ENCODE data around the gene NXN. TPM values are rescaled to one million over a fixed set of nuclear protein-coding genes. Genes with fewer than 3 reads are reported as not detected.
"Not testable (repeated sequence)": the region's sequence is repeated elsewhere in the genome, so short reads cannot be mapped to it uniquely, and the experiment has no call there.

NXN gene
- polyA plus RNA-seq, 3 donors, result 14.9 to 23.9 (median 15.9) TPM

DNA sequence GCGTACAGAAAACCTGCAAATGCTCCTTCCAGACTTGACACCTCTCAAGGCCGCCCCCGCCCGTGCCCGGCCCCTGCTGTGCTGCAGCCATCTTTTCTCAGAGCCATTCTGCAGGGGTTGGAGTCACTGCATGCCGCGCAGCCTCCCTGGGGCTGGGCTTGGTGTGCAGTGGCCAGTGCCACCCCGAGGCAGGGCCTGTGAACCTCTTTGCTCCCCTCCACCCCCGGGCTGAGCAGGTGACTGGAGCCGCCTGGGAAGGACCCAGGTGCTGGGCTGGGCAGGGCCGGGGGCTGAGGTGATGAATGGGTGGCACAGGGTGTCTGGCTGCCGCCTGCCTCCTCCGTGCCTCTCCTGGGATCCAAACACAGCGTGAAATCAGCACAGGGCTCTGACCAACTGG lies 177.1 kb downstream of the NXN start:
- no peak overlapping the region for H3K27ac ChIP-seq (ENCODE audit: low read depth, low read length)
- WGBS, 3 donors, result 42 to 96% (median 91%) methylated on average over 14 of the region's 14 CpGs

GRCh38 chr17:801660-802059 lies 177.9 kb downstream of the NXN start:
- no peak overlapping the region for H3K27ac ChIP-seq (ENCODE audit: low read depth, low read length)
- 30 to 88% (median 78%) methylated on average over 6 of the region's 6 CpGs for WGBS, 3 donors

DNA sequence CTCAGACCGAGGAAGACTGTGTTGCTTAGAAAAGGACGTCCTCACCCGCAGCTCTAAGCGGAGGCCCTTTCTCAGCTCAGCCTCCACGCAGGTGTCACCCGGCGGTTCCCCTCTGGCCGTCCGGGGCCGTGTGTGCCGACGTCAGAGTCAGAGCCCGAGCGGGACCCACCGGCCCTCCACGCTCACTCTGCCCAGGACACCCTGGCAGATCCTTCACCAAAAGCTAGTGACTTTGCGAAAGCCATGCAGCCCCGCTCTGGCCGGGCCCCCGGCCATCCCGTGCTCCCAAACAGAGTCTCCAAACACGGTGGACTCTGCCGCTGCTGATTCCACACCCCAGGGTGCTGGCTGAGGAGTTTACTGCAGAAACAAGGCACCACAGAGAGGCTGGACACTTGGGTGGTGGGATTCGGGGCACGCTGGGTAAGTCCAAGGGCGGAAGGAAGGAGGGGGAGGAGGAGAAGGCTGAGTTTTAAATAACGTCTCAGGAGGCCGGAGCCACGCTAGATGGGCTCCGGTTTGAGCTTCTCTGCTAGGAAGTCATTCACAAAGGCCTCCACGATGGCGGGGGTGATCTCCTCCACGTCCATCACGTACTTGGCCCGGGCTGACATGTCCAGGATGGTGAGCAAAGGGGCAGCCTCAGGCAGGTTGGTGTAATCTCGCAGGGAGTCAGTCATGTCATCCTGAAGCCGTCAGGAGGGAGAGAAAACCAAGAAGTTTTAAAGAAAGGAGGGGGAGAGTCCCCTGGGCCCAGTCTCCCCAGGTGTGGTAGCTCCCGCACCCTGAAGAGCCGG lies 178.9 kb downstream of the NXN start:
- 88 to 93% (median 91%) methylated on average over 39 of the region's 39 CpGs for WGBS, 3 donors
- H3K27ac ChIP-seq (ENCODE audit: low read depth, low read length), result no peak overlapping the region

DNA sequence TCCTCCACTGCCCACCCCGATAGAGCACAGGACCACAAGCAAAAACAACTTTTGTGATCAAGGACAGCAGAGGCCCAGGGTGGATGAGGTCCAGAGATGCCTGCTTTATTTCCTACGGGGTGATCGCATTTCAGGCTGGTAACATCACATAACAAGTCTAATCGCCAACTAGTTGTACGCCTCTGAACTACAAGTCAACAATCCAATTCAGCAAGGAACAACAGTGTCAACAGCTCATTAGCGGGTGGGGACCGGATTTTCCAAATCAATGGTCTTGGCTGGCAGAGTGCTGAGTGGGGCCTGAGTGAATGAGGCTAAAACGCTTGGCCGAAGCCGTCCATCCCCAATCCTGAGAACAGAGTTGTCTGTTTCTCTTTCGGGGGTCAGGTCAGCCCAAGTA lies 180.3 kb downstream of the NXN start:
- WGBS, 3 donors, result 84 to 87% (median 87%) methylated on average over 11 of the region's 11 CpGs

GRCh38 chr17:798246-798645 lies 181.3 kb downstream of the NXN start:
- 59 to 78% (median 76%) methylated on average over 11 of the region's 11 CpGs for WGBS, 3 donors
- H3K27ac ChIP-seq (ENCODE audit: low read depth, low read length), result no peak overlapping the region

More for the DNA sequence above, 180.3 kb downstream of the NXN start:
- no peak overlapping the region for H3K27ac ChIP-seq (ENCODE audit: low read depth, low read length)

DNA sequence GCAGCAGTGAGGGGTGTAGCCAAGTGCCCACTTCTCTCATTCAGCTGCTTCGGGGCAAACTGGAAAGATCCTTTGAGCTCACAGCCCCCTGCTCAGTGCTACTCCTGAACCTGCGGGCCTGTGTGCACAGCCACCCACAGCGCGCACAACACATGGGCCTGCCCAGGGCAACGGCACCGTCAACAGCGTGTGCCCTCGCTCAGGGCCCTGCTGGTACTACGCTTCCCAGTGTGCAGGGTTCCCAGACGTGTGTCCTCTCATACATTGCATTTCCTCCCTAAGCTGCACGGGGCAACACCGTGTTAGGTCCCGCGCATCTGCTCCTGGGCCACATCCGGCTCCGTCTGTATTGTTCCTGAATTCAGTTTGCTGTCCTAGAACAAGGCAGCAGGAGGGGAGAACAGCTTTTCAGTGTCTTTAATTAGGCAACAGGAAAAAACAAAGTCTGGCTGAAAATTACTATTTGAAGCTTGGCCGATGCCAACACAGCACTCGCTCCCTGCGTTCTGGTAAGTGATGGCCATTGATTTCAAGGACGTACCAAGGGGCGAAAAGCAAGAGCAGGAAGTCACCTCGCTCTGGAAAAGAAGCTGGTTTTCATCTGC lies 182.2 kb downstream of the NXN start:
- no peak overlapping the region for H3K27ac ChIP-seq (ENCODE audit: low read depth, low read length)
- WGBS, 3 donors, result 70 to 90% (median 72%) methylated on average over 22 of the region's 22 CpGs

DNA sequence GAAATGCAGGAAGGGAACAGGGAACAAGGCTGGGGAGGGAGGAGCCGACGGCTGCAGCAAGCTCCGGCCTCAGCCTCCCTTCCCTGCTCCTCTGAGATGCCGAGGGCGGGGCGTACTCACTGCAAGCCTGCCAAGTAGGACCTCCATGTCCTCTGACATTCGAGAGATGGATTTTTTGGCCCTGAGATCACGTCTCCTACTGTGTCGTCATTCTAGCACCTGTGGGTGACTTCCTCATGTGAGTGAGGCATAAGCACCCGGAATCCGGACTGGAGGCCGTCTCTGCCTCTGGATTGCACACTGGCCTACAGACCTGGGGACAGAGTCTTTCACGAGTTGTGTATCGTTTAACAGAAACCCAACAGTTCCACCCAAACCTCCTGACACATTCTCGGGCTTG lies 183.0 kb downstream of the NXN start:
- H3K27ac ChIP-seq (ENCODE audit: low read depth, low read length), result no peak overlapping the region
- WGBS, 3 donors, result 72 to 93% (median 72%) methylated on average over 15 of the region's 15 CpGs

GRCh38 chr17:795721-796120 lies 183.9 kb downstream of the NXN start:
- 78 to 82% (median 80%) methylated on average over 9 of the region's 9 CpGs for WGBS, 3 donors
- no peak overlapping the region for H3K27ac ChIP-seq (ENCODE audit: low read depth, low read length)

GRCh38 chr17:795276-795675 lies 184.3 kb downstream of the NXN start:
- 49 to 64% (median 56%) methylated on average over 14 of the region's 14 CpGs for WGBS, 3 donors
- no peak overlapping the region for H3K27ac ChIP-seq (ENCODE audit: low read depth, low read length)

- WGBS, 3 donors, result 5 to 14% (median 11%) methylated on average over 18 of the region's 18 CpGs
- H3K27ac ChIP-seq (ENCODE audit: low read depth, low read length), result no peak overlapping the region
Observed at GRCh38 chr17:794876-795275, 184.7 kb downstream of the NXN start.

DNA sequence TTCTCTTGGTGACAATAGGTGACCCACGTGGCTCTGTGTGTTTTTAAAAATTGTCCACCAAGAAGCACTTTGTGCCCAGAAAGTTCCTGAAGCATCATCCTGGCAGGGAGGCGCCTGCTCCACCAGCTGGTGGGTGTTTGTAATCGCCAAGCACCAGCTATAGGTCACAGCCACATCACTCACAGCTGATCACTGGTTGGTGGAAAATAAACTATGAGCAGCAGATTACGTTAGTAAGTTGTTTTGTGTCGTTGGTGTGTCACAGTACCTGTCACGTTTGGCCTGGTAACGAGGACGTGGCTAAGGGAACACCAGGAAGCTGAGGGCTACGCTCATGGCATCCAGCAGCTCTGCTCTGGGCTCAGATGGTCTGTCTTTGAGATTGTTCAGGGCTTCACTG lies 187.3 kb downstream of the NXN start:
- 70 to 85% (median 78%) methylated on average over 9 of the region's 9 CpGs for WGBS, 3 donors
- no peak overlapping the region for H3K27ac ChIP-seq (ENCODE audit: low read depth, low read length)

GRCh38 chr17:791829-792228 lies 187.7 kb downstream of the NXN start:
- no peak overlapping the region for H3K27ac ChIP-seq (ENCODE audit: low read depth, low read length)

DNA sequence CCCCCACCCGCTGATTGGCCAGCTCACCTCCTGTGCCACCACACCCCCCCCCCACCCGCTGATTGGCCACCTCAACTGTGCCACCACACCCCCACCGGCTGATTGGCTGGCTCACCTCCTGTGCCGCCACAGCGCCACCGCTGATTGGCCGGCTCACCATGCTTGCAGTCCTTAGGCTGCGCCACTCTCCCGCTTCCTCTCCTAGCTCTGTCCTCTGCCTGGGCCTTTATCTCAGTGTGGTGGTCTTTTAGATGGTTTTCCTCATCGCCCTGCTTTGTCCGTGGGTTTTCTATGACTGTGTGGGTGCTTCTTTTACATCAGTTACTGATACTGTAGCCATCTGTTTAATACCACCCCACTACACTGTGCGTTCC lies 188.7 kb downstream of the NXN start:
- WGBS, 3 donors, result 78 to 92% (median 84%) methylated on average over 9 to 10 of the region's 12 CpGs
- H3K27ac ChIP-seq (ENCODE audit: low read depth, low read length), result not testable (repeated sequence)

More at GRCh38 chr17:791829-792228, 187.7 kb downstream of the NXN start:
- 82 to 85% (median 84%) methylated on average over 19 of the region's 19 CpGs for WGBS, 3 donors

- H3K27ac ChIP-seq (ENCODE audit: low read depth, low read length), result not testable (repeated sequence)
- WGBS, 3 donors, result 64 to 74% (median 72%) methylated on average over 27 to 36 of the region's 38 CpGs
Observed at GRCh38 chr17:789931-790873, 189.4 kb downstream of the NXN start.

DNA sequence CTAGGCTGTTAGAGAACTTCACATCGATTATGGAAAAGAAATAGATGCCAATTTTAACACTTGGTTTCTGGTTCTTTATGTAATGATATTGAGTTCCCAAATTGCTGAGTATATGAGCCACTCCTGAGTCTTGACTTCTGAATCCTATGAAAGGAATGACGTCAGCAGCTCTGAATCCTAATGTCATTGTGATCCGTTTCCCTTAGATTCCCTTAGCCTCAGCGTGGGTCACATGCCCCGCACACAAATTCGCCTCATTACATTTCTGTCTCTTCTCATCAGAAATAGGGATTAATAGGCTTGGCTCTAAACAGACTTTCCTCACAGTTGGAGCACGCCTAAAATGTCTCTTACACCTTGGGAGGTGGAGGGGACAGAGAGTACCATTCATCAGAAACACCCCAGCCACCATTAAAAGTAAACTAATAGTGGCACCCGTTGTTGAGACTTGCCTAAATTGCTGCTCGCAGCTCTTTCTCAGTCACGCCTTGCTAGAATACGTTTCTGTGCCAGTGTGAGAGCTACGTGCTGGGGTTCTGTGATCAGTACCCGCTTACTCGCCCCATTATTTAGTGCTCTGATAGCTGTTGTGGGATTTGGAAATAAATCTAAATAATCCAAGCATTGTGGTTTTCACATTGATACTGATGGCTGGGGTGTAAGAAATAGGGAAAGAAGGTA lies 190.3 kb downstream of the NXN start:
- no peak overlapping the region for H3K27ac ChIP-seq (ENCODE audit: low read depth, low read length)
- 82 to 94% (median 93%) methylated on average over 14 of the region's 14 CpGs for WGBS, 3 donors

DNA sequence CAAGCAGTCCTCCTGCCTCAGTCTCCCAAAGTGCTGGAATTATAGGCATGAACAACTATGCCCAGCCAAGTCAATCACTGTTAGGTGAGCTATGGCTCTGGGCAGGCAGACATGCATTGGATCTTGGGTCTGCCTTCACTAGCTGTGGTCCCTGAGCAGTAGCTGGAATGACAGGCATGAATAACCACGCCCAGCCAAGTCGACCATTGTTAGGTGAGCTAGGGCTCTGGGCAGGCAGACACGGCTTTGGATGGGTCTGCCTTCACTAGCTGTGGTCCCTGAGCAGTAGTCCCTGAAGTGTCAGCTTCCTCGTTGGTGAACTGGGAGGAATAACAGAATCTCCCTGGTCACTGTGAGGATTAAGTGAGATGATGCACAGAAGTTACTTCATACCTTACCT lies 191.0 kb downstream of the NXN start:
- 78 to 92% (median 90%) methylated on average over 4 of the region's 4 CpGs for WGBS, 3 donors
- H3K27ac ChIP-seq (ENCODE audit: low read depth, low read length), result no peak overlapping the region

DNA sequence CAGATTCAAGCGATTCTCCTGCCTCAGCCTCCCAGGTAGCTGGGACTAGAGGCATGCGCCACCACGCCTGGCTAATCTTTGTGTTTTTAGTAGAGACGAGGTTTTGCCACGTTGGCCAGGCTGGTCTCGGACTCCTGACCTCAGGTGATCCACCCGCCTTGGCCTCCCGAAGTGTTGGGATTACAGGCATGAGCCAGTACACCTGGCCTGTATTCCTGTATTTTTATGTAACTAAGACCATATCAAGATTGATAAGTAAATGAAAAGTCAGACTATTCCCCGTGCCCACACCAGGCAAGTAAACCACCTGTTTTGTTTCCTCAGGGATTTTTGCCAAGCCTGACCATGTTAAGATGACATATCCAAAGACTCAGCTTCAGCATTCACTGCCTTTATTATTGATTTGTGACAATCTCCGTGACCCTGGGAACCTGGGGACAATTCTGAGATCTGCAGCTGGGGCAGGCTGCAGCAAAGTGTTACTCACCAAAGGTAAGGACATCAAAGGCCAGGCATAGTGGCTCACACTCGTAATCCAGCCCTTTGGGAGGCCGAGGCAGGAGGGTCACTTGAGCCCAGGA lies 191.8 kb downstream of the NXN start:
- WGBS, 3 donors, result 37 to 92% (median 89%) methylated on average over 12 of the region's 12 CpGs
- no peak overlapping the region for H3K27ac ChIP-seq (ENCODE audit: low read depth, low read length)

- WGBS, 3 donors, result 85 to 98% (median 96%) methylated on average over 7 of the region's 7 CpGs
Observed at GRCh38 chr17:785901-786300, 193.7 kb downstream of the NXN start.

More at GRCh38 chr17:785901-786300, 193.7 kb downstream of the NXN start:
- not testable (repeated sequence) for H3K27ac ChIP-seq (ENCODE audit: low read depth, low read length)
